HepG2 (cell line): Measurements from ENCODE around the gene VWA3A. TPM values are rescaled to one million over a fixed set of nuclear protein-coding genes. Genes with fewer than 3 reads are reported as not detected.

Experiments
- BCL3 ChIP-seq: sonication (generic); formaldehyde crosslinking; IDR thresholded peaks from 2 replicates; pipeline ENCODE4 v1.5.1; 2020; ENCODE audit warnings: mild to moderate bottlenecking, missing genetic modification reagents, moderate library complexity
- DNMT1 ChIP-seq: sonication (generic); formaldehyde crosslinking; IDR thresholded peaks from 2 replicates; pipeline ENCODE4 v1.5.1; 2020; ENCODE audit warnings: mild to moderate bottlenecking, missing genetic modification reagents
- EHMT2 ChIP-seq: fragments of 200-600 bp; sonication (generic); IDR thresholded peaks from 2 replicates; pipeline ENCODE4 v1.7.0; 2017; ENCODE audit warnings: antibody characterized with exemption, low read depth, low read length, borderline replicate concordance
- FOSL2 ChIP-seq: sonication (generic); formaldehyde crosslinking; IDR thresholded peaks from 2 replicates; pipeline ENCODE4 v1.4.0; 2020; ENCODE audit warnings: missing genetic modification reagents
- HNRNPLL ChIP-seq: fragments of 200-400 bp; formaldehyde crosslinking; IDR thresholded peaks from 2 replicates; pipeline ENCODE4 v1.6.1; 2017; ENCODE audit warnings: mild to moderate bottlenecking, low read depth, low read length; ENCODE audit not compliant: poor library complexity, severe bottlenecking
- JUN ChIP-seq: sonication (generic); formaldehyde crosslinking; IDR thresholded peaks from 2 replicates; pipeline ENCODE4 v1.4.0; 2020; ENCODE audit warnings: mild to moderate bottlenecking, missing genetic modification reagents
- JUNB ChIP-seq: sonication (generic); formaldehyde crosslinking; IDR thresholded peaks from 2 replicates; pipeline ENCODE4 v1.8.0; 2022; ENCODE audit warnings: missing genetic modification reagents, mild to moderate bottlenecking, borderline replicate concordance
- LRRFIP1 ChIP-seq: sonication (generic); formaldehyde crosslinking; conservative IDR thresholded peaks from 2 replicates; pipeline ENCODE4 v1.4.0; 2020; ENCODE audit warnings: missing genetic modification reagents
- MATR3 ChIP-seq: sonication (generic); formaldehyde crosslinking; IDR thresholded peaks from 2 replicates; pipeline ENCODE4 v1.4.0; 2020; ENCODE audit warnings: missing genetic modification reagents
- MYC ChIP-seq: sonication (generic); formaldehyde crosslinking; IDR thresholded peaks from 2 replicates; pipeline ENCODE4 v1.9.0; 2021; ENCODE audit warnings: missing genetic modification reagents, borderline replicate concordance
- NCOA5 ChIP-seq: sonication (generic); formaldehyde crosslinking; IDR thresholded peaks from 2 replicates; pipeline ENCODE4 v1.4.0; 2020; ENCODE audit warnings: missing genetic modification reagents
- NFYB ChIP-seq: sonication (generic); formaldehyde crosslinking; IDR thresholded peaks from 2 replicates; pipeline ENCODE4 v1.4.0; 2020; ENCODE audit warnings: missing genetic modification reagents
- NR1H2 ChIP-seq: sonication (generic); formaldehyde crosslinking; IDR thresholded peaks from 2 replicates; pipeline ENCODE4 v1.8.1; 2022; ENCODE audit warnings: low read depth, missing genetic modification reagents, borderline replicate concordance
- PREB ChIP-seq: sonication (generic); formaldehyde crosslinking; IDR thresholded peaks from 2 replicates; pipeline ENCODE4 v1.4.0; 2020; ENCODE audit warnings: missing genetic modification reagents
- USF2 ChIP-seq, 2 experiments: sonication (generic) in 1 of 2; formaldehyde crosslinking in 1 of 2; IDR thresholded peaks; 2 replicates each; pipeline versions ENCODE4 v1.5.1 to v1.6.1; 2011 to 2020; ENCODE audit warnings: borderline replicate concordance in 1 of 2, low read depth in 1 of 2, low read length in 1 of 2, mild to moderate bottlenecking in 1 of 2, missing genetic modification reagents in 1 of 2, moderate library complexity in 1 of 2
- ZBTB21 ChIP-seq: sonication (generic); formaldehyde crosslinking; IDR thresholded peaks from 2 replicates; pipeline ENCODE4 v1.4.0; 2020; ENCODE audit warnings: missing genetic modification reagents
- ZFP82 ChIP-seq: sonication (generic); formaldehyde crosslinking; IDR thresholded peaks from 2 replicates; pipeline ENCODE4 v1.5.1; 2020; ENCODE audit warnings: mild to moderate bottlenecking, missing genetic modification reagents, borderline replicate concordance
- ZMYM2 ChIP-seq: sonication (generic); formaldehyde crosslinking; IDR thresholded peaks from 2 replicates; pipeline ENCODE4 v1.8.0; 2022; ENCODE audit warnings: mild to moderate bottlenecking, missing genetic modification reagents
- ZNF234 ChIP-seq: sonication (generic); formaldehyde crosslinking; conservative IDR thresholded peaks from 2 replicates; pipeline ENCODE4 v1.5.1; 2020; ENCODE audit warnings: mild to moderate bottlenecking, missing genetic modification reagents
- ZNF367 ChIP-seq: sonication (generic); formaldehyde crosslinking; IDR thresholded peaks from 2 replicates; pipeline ENCODE4 v1.4.0; 2020; ENCODE audit warnings: missing genetic modification reagents, borderline replicate concordance
- ZNF558 ChIP-seq: sonication (generic); formaldehyde crosslinking; IDR thresholded peaks from 2 replicates; pipeline ENCODE4 v1.9.0; 2022; ENCODE audit warnings: mild to moderate bottlenecking, missing genetic modification reagents, borderline replicate concordance
- ZNF678 ChIP-seq: sonication (generic); formaldehyde crosslinking; IDR thresholded peaks from 2 replicates; pipeline ENCODE4 v1.4.0; 2020; ENCODE audit warnings: mild to moderate bottlenecking, missing genetic modification reagents
- ZNF703 ChIP-seq: sonication (generic); formaldehyde crosslinking; IDR thresholded peaks from 2 replicates; pipeline ENCODE4 v1.5.1; 2020; ENCODE audit warnings: missing genetic modification reagents, mild to moderate bottlenecking, moderate library complexity, borderline replicate concordance
- ZNF841 ChIP-seq: sonication (generic); formaldehyde crosslinking; IDR thresholded peaks from 2 replicates; pipeline ENCODE4 v1.8.1; 2023; ENCODE audit warnings: missing genetic modification reagents, borderline replicate concordance
- polyA plus RNA-seq, 8 experiments: library from polyadenylated mRNA; depleted of rRNA in 3 of 8; stranded (reverse) in 7 of 8; unstranded in 1 of 8; fragments of >200 nt; fragmentation: Illumina TruSeq in 4 of 8; extraction: Trizol in 4 of 8; gene quantifications; 2 replicates each; pipeline versions ENCODE4 v1.2.1 to v1.2.3, GENCODE V29; 2011 to 2016; ENCODE audit warnings: low read depth in 4 of 8, missing spikeins in 1 of 8, mixed read lengths in 1 of 8; ENCODE audit not compliant: insufficient read depth in 1 of 8
- total RNA-seq, 5 experiments: library from RNA; depleted of rRNA; stranded (reverse); fragments of >200 nt; fragmentation: Illumina TruSeq; extraction: Trizol; gene quantifications; 2 replicates each; pipeline ENCODE4 v1.2.3, GENCODE V29; 2016; ENCODE audit warnings: low read depth in 1 of 5

VWA3A gene
- total and polyA plus RNA-seq, 2 of the 13 experiments (the other 11 are each of a cell fraction or from before 2014, with no cell fraction given) = 0.03 to 0.07 TPM

- TF ChIP-seq HNRNPLL = no peak
- no peak for TF ChIP-seq USF2 (IDR thresholded peaks at IDR 0.05; ENCODE audit: low read depth, low read length)
- no peak for TF ChIP-seq USF2 (CRISPR knock-in tag; IDR thresholded peaks at IDR 0.05; ENCODE audit: borderline replicate concordance)
- TF ChIP-seq NFYB (CRISPR knock-in tag) = no peak
- peak; percentile 14; the same call in 1 of the 2 replicates for TF ChIP-seq ZNF678
- TF ChIP-seq BCL3 (CRISPR knock-in tag) = peak; percentile 18; the same call in 1 of the 2 replicates
- no peak for TF ChIP-seq ZNF234 (CRISPR knock-in tag)
- TF ChIP-seq NR1H2 = 0 out of 2 replicates have a peak, but pooled peaks have one; percentile 6
- TF ChIP-seq ZNF841 = no peak
- no peak for TF ChIP-seq ZNF558 (CRISPR knock-in tag)
- 0 out of 2 replicates have a peak, but pooled peaks have one; percentile 72 for TF ChIP-seq ZFP82 (CRISPR knock-in tag)
- TF ChIP-seq JUN (CRISPR knock-in tag) = no peak
- TF ChIP-seq LRRFIP1 (CRISPR knock-in tag) = no peak
- TF ChIP-seq MYC = no peak
- TF ChIP-seq ZMYM2 = no peak
- no peak for TF ChIP-seq NCOA5 (CRISPR knock-in tag)
- TF ChIP-seq DNMT1 = no peak
- TF ChIP-seq EHMT2 = no peak
- TF ChIP-seq PREB (CRISPR knock-in tag) = 0 out of 2 replicates have a peak, but pooled peaks have one; percentile 13
- TF ChIP-seq FOSL2 = no peak
- no peak for TF ChIP-seq JUNB (CRISPR knock-in tag)
- TF ChIP-seq ZBTB21 = no peak
- no peak for TF ChIP-seq ZNF703
- TF ChIP-seq MATR3 (CRISPR knock-in tag) = no peak
- no peak for TF ChIP-seq ZNF367 (CRISPR knock-in tag)
These were observed 103.0 kb downstream of the VWA3A start (continued) for GRCh38 chr16:22195445-22195694.
